ENCODE measurements around the gene ESPN. TPM values are rescaled to one million over a fixed set of nuclear protein-coding genes. Genes with fewer than 3 reads are reported as not detected.
A peak's percentile ranks its signal among the peaks of the same experiment; 100 is the strongest.

The ESPN gene
- total RNA-seq, 6 donors from 2014 or later = 2.1 to 27.2 (median 4.8) TPM

DNA sequence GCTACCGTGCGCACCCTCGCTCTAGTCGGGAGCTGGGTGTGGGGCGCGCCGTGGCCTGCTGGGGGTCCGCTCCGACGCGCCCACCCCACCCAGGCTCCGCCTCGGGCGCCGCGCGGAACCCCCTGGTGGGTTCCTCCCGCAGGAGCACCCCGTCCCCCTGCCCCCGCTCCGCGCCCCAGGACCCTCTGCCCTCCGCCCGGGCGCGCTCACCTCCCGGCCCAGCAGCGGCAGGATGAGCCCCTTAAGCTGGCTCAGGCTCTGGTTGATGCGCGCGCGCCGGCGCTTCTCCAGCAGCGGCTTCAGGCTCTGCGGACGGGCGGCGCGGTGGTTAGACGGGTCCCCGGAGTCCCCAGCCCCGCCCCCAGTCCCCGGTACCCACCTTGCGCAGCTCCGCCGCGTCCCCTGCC lies 5.2 kb upstream of the ESPN start:
- Histone ChIP-seq H3K27me3 (peaks cover 3 to 58% (median 38%) of the 10 kb centered on the region in 4 donors), H3K9me3 (no peaks in the 10 kb centered on the region), H3K4me3 (peak overlapping the region in 3 of 4 donors; percentile 34 to 54 (median 49)), H3K27ac (no peak overlapping the region), H3K36me3 (no peaks in the 10 kb centered on the region), H3K4me1 (peaks cover 36 to 54% (median 38%) of the 10 kb centered on the region in 4 donors)
- 6% methylated on average over 18 of the region's 48 CpGs; no CpG with 5 or more reads in 1 of the 2 donors for WGBS, 2 donors
- DNase-seq (peak in 1 of 2 donors; percentile 87), ATAC-seq (ENCODE audit: low FRiP score in 2 of 2) (no peak)
- TF ChIP-seq POLR2AphosphoS5 (IDR thresholded peaks at IDR 0.05) (no peak), EP300 (IDR thresholded peaks at IDR 0.05) (no peak), POLR2A (IDR thresholded peaks at IDR 0.05) (no peak)
- TF ChIP-seq, protein P1, sequence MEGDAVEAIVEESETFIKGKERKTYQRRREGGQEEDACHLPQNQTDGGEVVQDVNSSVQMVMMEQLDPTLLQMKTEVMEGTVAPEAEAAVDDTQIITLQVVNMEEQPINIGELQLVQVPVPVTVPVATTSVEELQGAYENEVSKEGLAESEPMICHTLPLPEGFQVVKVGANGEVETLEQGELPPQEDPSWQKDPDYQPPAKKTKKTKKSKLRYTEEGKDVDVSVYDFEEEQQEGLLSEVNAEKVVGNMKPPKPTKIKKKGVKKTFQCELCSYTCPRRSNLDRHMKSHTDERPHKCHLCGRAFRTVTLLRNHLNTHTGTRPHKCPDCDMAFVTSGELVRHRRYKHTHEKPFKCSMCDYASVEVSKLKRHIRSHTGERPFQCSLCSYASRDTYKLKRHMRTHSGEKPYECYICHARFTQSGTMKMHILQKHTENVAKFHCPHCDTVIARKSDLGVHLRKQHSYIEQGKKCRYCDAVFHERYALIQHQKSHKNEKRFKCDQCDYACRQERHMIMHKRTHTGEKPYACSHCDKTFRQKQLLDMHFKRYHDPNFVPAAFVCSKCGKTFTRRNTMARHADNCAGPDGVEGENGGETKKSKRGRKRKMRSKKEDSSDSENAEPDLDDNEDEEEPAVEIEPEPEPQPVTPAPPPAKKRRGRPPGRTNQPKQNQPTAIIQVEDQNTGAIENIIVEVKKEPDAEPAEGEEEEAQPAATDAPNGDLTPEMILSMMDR (IDR thresholded peaks at IDR 0.05) = no peak

DNA sequence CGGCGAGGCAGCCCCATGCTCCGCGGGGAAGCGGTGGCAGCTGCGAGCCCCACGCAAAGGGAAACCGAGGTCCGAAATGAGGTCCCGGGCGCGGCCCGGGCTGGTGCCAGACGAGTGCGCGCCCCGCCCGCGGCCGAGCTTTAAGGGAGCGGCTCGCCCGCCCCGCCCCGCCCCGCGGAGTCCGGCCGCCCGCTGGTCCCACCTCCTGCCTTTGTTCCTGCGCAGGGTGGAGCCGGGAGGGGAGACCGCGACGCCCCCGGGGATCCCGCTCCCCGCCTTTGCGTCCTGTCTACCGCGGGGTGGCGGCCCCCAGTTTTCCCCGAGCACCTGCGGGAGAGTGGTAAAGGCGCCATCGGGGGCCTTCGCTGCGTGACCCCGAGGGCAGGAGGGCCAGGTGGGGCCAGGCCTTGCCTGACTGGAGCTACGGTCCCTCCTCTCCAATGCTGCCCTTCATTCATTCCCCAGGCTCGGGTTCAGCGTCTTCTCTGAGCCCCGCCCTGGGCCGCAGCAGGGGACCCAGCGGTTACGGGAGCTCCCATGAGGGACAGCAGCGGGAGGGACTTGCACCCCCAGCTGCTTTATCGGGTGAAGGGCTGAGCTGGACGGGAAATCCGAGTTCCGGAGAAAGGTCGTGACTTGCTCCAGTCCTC lies 4.6 kb upstream of the ESPN start, which contains the start of gene HES2:
TSS of gene HES2 (minus strand) at position 116 of the 650 bp plus-strand sequence. CDS start at position 17, 99 bp downstream.
- Histone ChIP-seq H3K4me1 (peaks cover 40 to 54% (median 42%) of the 10 kb centered on the region in 4 donors), H3K9me3 (no peaks in the 10 kb centered on the region), H3K27ac (no peak within 1 kb of the TSS), H3K36me3 (no peaks in the 10 kb centered on the region), H3K27me3 (peaks cover 3 to 63% (median 43%) of the 10 kb centered on the region in 4 donors), H3K4me3 (peak within 1 kb of the TSS in 3 of 4 donors; percentile 34 to 54 (median 49))
- WGBS, 2 donors = 0 to 1% methylated on average over 9 to 18 of the region's 62 CpGs
- ATAC-seq (ENCODE audit: low FRiP score in 2 of 2) (peak in 1 of 2 donors; percentile 59), DNase-seq (peak in 1 of 2 donors; percentile 91)
- TF ChIP-seq POLR2A (IDR thresholded peaks at IDR 0.05) (no peak), EP300 (IDR thresholded peaks at IDR 0.05) (no peak), POLR2AphosphoS5 (IDR thresholded peaks at IDR 0.05) (no peak)
- TF ChIP-seq, protein P1 (IDR thresholded peaks at IDR 0.05) = no peak

DNA sequence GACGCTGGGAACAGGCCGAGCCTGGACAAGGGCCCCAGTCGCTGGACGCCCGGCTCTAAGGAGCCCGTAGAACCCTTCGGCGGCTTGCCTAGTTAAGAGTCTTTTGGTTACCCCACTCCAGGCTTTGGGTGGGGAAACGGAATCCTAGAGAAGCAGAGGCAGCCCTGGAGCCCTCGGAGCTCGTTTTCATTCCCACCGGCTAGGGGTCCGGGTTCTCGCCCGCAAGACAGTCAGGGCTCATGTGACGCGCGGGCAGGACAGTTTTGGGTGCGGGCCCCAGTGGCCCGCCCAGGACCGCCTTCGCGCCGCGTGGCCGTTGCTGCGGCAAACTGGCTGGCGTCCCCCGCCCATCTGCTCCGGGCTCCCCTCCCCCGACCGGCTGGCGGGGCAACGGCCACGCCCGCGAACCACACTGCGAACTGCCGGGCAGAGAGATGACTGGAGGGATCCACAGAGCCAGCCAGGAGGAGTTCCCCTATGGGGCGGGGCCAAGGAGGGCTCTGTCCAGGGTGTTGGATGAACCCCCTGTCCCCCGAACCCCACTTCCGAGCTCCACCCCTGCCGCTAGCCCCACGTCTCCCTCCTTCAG lies 4.0 kb upstream of the ESPN start:
- H3K36me3 ChIP-seq = no peaks in the 10 kb centered on the region
- peaks cover 44 to 59% (median 46%) of the 10 kb centered on the region in 4 donors for H3K4me1 ChIP-seq
- peak overlapping the region in 3 of 4 donors; percentile 34 to 54 (median 49) for H3K4me3 ChIP-seq
- 2 to 16% methylated on average over 7 to 9 of the region's 44 CpGs for WGBS, 2 donors
- H3K9me3 ChIP-seq = no peaks in the 10 kb centered on the region
- H3K27me3 ChIP-seq = peaks cover 3 to 70% (median 45%) of the 10 kb centered on the region in 4 donors
- no peak overlapping the region for H3K27ac ChIP-seq
- peak in 1 of 2 donors; percentile 86 for DNase-seq
- TF ChIP-seq, protein P1 (IDR thresholded peaks at IDR 0.05) = no peak
- TF ChIP-seq EP300 (IDR thresholded peaks at IDR 0.05) = no peak
- TF ChIP-seq POLR2AphosphoS5 (IDR thresholded peaks at IDR 0.05) = no peak
- no peak for TF ChIP-seq POLR2A (IDR thresholded peaks at IDR 0.05)
- peak in 1 of 2 donors; percentile 25 for ATAC-seq (ENCODE audit: low FRiP score in 2 of 2)

DNA sequence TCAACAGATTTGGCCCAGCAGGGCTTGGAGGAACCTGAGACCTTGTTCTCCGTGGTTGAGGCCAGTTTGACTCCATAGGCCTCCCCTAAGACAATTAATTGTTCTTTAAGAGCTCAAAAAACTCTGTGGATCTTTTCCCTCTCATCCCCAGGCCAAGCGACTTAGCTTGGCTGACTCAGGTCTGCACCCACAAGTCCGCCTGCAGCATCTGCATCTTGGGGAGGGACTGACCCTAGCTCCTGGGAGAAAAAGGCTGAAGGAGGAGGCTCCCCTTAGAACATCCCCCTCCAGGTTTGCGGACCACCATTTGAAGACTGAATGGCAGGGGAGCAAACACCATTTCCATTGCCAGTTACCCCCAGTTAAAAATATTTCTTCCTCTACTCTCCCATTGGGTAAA lies 3.3 kb upstream of the ESPN start:
- H3K27me3 ChIP-seq = peaks cover 3 to 72% (median 48%) of the 10 kb centered on the region in 4 donors
- DNase-seq = no peak
- no peak overlapping the region for H3K27ac ChIP-seq
- H3K4me3 ChIP-seq = no peak overlapping the region
- H3K4me1 ChIP-seq = peaks cover 44 to 61% (median 46%) of the 10 kb centered on the region in 4 donors
- TF ChIP-seq EP300 (IDR thresholded peaks at IDR 0.05) (no peak), POLR2AphosphoS5 (IDR thresholded peaks at IDR 0.05) (no peak)
- TF ChIP-seq, protein P1 (IDR thresholded peaks at IDR 0.05) = no peak
- H3K36me3 ChIP-seq = no peaks in the 10 kb centered on the region
- 53 to 77% methylated on average over 4 of the region's 4 CpGs for WGBS, 2 donors
- no peak for ATAC-seq (ENCODE audit: low FRiP score in 2 of 2)
- H3K9me3 ChIP-seq = no peaks in the 10 kb centered on the region

All from upper lobe of left lung (tissue), 6 donors.